Endothelial cell of umbilical vein (primary cell): Measurements from ENCODE around the gene SEC14L1. TPM values are rescaled to one million over a fixed set of nuclear protein-coding genes. Genes with fewer than 3 reads are reported as not detected.

Experiments used
- BruUV-seq: library from RNA; stranded (reverse); fragments of 400-500 nt; replicated peaks from 2 replicates; lab custom pipeline; 2021; lab: Mats Ljungman, UMichigan
- CTCF ChIA-PET: fragments of 300-600, 350-600 bp; sonication (Branson Sonifier 250); formaldehyde crosslinking; loops from one replicate; lab custom pipeline; 2021; ENCODE audit warnings: antibody characterized with exemption, inconsistent platforms; lab: Charles Lee
- POLR2A ChIA-PET: fragments of 300-600, 350-600 bp; sonication (Branson Sonifier 250); formaldehyde crosslinking; loops from one replicate; lab custom pipeline; 2021; ENCODE audit warnings: antibody characterized with exemption, inconsistent platforms; lab: Charles Lee
- DNase-seq: peaks from one replicate; pipeline ENCODE4 v3.0.0-alpha.2; 2011; ENCODE audit warnings: low read depth, low spot score
- FAIRE-seq: peaks from 2 replicates; lab custom pipeline; 2011; peaks lifted over from hg19 to GRCh38; lab: Jason Lieb, UNC
- H2AFZ ChIP-seq: 2 replicates; pipeline ENCODE4 v1.6.0; 2012; ENCODE audit warnings: low read depth, low read length, control low read depth, inconsistent platforms
- H3K27ac ChIP-seq: 2 replicates; pipeline ENCODE4 v1.5.1; 2011; ENCODE audit warnings: low read depth, mild to moderate bottlenecking, control low read depth, low read length, moderate library complexity; ENCODE audit not compliant: insufficient read depth
- H3K27me3 ChIP-seq, 2 experiments: 2 replicates each; pipeline versions ENCODE4 v1.6.0 to v1.6.1; 2011; ENCODE audit warnings: low read length in 2 of 2, mixed read lengths in 1 of 2; ENCODE audit not compliant: control insufficient read depth in 2 of 2, insufficient read depth in 2 of 2
- H3K36me3 ChIP-seq, 2 experiments: 2 replicates in 1 of 2; 3 replicates in 1 of 2; pipeline ENCODE4 v1.5.1; 2011; ENCODE audit warnings: low read length in 2 of 2, mild to moderate bottlenecking in 1 of 2, moderate library complexity in 1 of 2; ENCODE audit not compliant: control insufficient read depth in 2 of 2, insufficient read depth in 2 of 2; ENCODE audit errors: extremely low read depth in 1 of 2
- H3K4me1 ChIP-seq: 3 replicates; pipeline ENCODE4 v1.5.1; 2011; ENCODE audit warnings: mild to moderate bottlenecking, low read length; ENCODE audit not compliant: control insufficient read depth, insufficient read depth; ENCODE audit errors: extremely low read depth
- H3K4me2 ChIP-seq: 2 replicates; pipeline ENCODE4 v1.6.1; 2011; ENCODE audit warnings: low read length, control low read depth, mixed read lengths; ENCODE audit not compliant: insufficient read depth
- H3K4me3 ChIP-seq, 3 experiments: fragments of 200-600 bp in 1 of 3; sonication (generic), shearing (Covaris generic) in 1 of 3; replicated peaks in 1 of 3; 2 replicates each; pipeline ENCODE4 v1.5.1; 2011 to 2016; ENCODE audit warnings: control low read depth in 3 of 3, low read length in 3 of 3, mild to moderate bottlenecking in 2 of 3, inconsistent platforms in 1 of 3, low read depth in 1 of 3, moderate library complexity in 1 of 3; ENCODE audit not compliant: insufficient read depth in 1 of 3
- H3K79me2 ChIP-seq: 2 replicates; pipeline ENCODE4 v1.6.0; 2012; ENCODE audit warnings: low read length, inconsistent platforms; ENCODE audit not compliant: control insufficient read depth, insufficient read depth
- H3K9ac ChIP-seq: replicated peaks from 2 replicates; pipeline ENCODE3; 2011; ENCODE audit warnings: low read length, control low read depth; ENCODE audit not compliant: insufficient read depth; ENCODE audit errors: extremely low read depth
- H3K9me1 ChIP-seq: replicated peaks from 3 replicates; pipeline ENCODE4 v1.6.0; 2011; ENCODE audit warnings: mild to moderate bottlenecking, low read length; ENCODE audit not compliant: control insufficient read depth, insufficient read depth; ENCODE audit errors: extremely low read depth
- H3K9me3 ChIP-seq: replicated peaks from 2 replicates; pipeline ENCODE4 v1.5.1; 2012; ENCODE audit warnings: low read length, inconsistent platforms; ENCODE audit not compliant: control insufficient read depth, insufficient read depth
- H4K20me1 ChIP-seq: replicated peaks from 2 replicates; pipeline ENCODE3; 2011; ENCODE audit warnings: mild to moderate bottlenecking, low read length; ENCODE audit not compliant: control insufficient read depth, insufficient read depth; ENCODE audit errors: extremely low read depth
- EZH2 ChIP-seq: IDR thresholded peaks from 2 replicates; pipeline ENCODE4 v1.6.1; 2012; ENCODE audit warnings: borderline replicate concordance, low read depth, mild to moderate bottlenecking, moderate library complexity, low read length, inconsistent platforms; ENCODE audit not compliant: severe bottlenecking
- FOS ChIP-seq: IDR thresholded peaks from 2 replicates; pipeline ENCODE4 v1.6.1; 2011; ENCODE audit warnings: mild to moderate bottlenecking, low read length, moderate library complexity, borderline replicate concordance; ENCODE audit not compliant: insufficient read depth
- GATA2 ChIP-seq: IDR thresholded peaks from 2 replicates; pipeline ENCODE4 v1.7.0; 2011; ENCODE audit warnings: low read depth, mild to moderate bottlenecking, moderate library complexity, mixed read lengths, low read length; ENCODE audit not compliant: insufficient read length, insufficient read depth
- JUN ChIP-seq: IDR thresholded peaks from 2 replicates; pipeline ENCODE4 v1.6.1; 2011; ENCODE audit warnings: borderline replicate concordance, low read depth; ENCODE audit not compliant: insufficient read length, insufficient read depth
- MYC ChIP-seq: IDR thresholded peaks from one replicate; pipeline ENCODE4 v1.6.1; 2011; ENCODE audit warnings: mild to moderate bottlenecking, low read depth, low read length
- POLR2A ChIP-seq: IDR thresholded peaks from 2 replicates; pipeline ENCODE4 v1.6.1; 2012; ENCODE audit warnings: low read depth, mild to moderate bottlenecking, control low read depth, low read length
- POLR2AphosphoS5 ChIP-seq: IDR thresholded peaks from 2 replicates; pipeline ENCODE4 v1.6.1; 2012; ENCODE audit warnings: low read depth, mild to moderate bottlenecking, control low read depth, low read length, moderate library complexity; ENCODE audit not compliant: insufficient read depth
- dilution Hi-C: fragments of 300-500 bp; cut with MboI; formaldehyde crosslinking; loops from one replicate; pipeline ENCODE4 v1.15.0; 2019; ENCODE audit warnings: low sequenced_read_pairs; ENCODE audit not compliant: extremely low pct_ligation_motif_present
- intact Hi-C: fragments of 100-400 bp; cut with micrococcal nuclease; formaldehyde crosslinking; loops from one replicate; pipeline ENCODE4 v1.10.0; 2022
- polyA plus RNA-seq, 4 experiments: library from polyadenylated mRNA; depleted of rRNA in 3 of 4; stranded (reverse) in 3 of 4; unstranded in 1 of 4; fragments of >200 nt; gene quantifications; 2 replicates each; pipeline versions ENCODE4 v1.2.1 to v1.2.3, GENCODE V29; 2011 to 2012; ENCODE audit warnings: missing spikeins in 1 of 4
- total RNA-seq: library from RNA; stranded (reverse); gene quantifications from 2 replicates; pipeline ENCODE4 v1.2.3, GENCODE V29; 2021
- TF ChIP-seq, protein P1 (sequence below), 2 donors: IDR thresholded peaks; 1 replicate in 1 of 2; 2 replicates in 1 of 2; pipeline ENCODE4 v1.5.1; 2011; ENCODE audit warnings: low read length in 2 of 2, mild to moderate bottlenecking in 2 of 2, moderate library complexity in 2 of 2, control low read depth in 1 of 2, inconsistent platforms in 1 of 2, low read depth in 1 of 2; ENCODE audit not compliant: insufficient read depth in 1 of 2; ENCODE audit errors: extremely low read depth in 1 of 2
- TF ChIP-seq, protein P2 (sequence below): IDR thresholded peaks from 2 replicates; pipeline ENCODE4 v1.6.1; 2011; ENCODE audit not compliant: insufficient read depth, insufficient read length

The SEC14L1 gene
- total and polyA plus RNA-seq, 2 donors (not counting 3 experiments of a cell fraction or from before 2014, with no cell fraction given), result 215 to 631 TPM

GRCh38 chr17:77205396-77206125 lies 64.8 kb downstream of the SEC14L1 start:
- Histone ChIP-seq H3K79me2 (peaks cover 63% of the 10 kb centered on the region), H3K4me2 (peak overlapping the region; percentile 18), H3K9me3 (no peaks in the 10 kb centered on the region), H3K4me1 (peaks cover 68% of the 10 kb centered on the region), H3K36me3 (peaks cover 49 to 65% of the 10 kb centered on the region in 2 experiments), H3K27me3 (no peaks in the 10 kb centered on the region), H3K27ac (peak overlapping the region; percentile 91), H2AFZ (no peak overlapping the region), H3K9ac (peak overlapping the region; percentile 55), H4K20me1 (no peaks in the 10 kb centered on the region), H3K9me1 (no peaks in the 10 kb centered on the region), H3K4me3 (no peak overlapping the region)
- intact Hi-C loops (loop anchor here (1.0 to 5.0 kb wide), 7 partner anchors 23 to 117 kb away; no protein-coding TSS in a partner anchor), dilution Hi-C loops (no loop called here)
- BruUV-seq, result no TSS peak
- ChIA-PET CTCF (interaction anchor here (0.9 to 3.4 kb wide), 4 partner anchors 42 to 117 kb away, joined by 4 to 16 read pairs (median 6); partner anchors contain the start of gene SEC14L1), POLR2A (interaction anchor here (0.6 kb wide), 1 partner anchor 71 kb away, joined by 4 read pairs; no protein-coding TSS in a partner anchor)
- FAIRE-seq (no peak), DNase-seq (no peak)
- TF ChIP-seq JUN (no peak), POLR2AphosphoS5 (no peak), EZH2 (no peak), MYC (no peak), POLR2A (no peak), GATA2 (no peak), FOS (no peak)
- TF ChIP-seq, protein P1, sequence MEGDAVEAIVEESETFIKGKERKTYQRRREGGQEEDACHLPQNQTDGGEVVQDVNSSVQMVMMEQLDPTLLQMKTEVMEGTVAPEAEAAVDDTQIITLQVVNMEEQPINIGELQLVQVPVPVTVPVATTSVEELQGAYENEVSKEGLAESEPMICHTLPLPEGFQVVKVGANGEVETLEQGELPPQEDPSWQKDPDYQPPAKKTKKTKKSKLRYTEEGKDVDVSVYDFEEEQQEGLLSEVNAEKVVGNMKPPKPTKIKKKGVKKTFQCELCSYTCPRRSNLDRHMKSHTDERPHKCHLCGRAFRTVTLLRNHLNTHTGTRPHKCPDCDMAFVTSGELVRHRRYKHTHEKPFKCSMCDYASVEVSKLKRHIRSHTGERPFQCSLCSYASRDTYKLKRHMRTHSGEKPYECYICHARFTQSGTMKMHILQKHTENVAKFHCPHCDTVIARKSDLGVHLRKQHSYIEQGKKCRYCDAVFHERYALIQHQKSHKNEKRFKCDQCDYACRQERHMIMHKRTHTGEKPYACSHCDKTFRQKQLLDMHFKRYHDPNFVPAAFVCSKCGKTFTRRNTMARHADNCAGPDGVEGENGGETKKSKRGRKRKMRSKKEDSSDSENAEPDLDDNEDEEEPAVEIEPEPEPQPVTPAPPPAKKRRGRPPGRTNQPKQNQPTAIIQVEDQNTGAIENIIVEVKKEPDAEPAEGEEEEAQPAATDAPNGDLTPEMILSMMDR (IDR thresholded peaks at IDR 0.05; ENCODE audit: extremely low read depth in 1 of 2, insufficient read depth in 1 of 2, low read depth in 1 of 2, low read length in 2 of 2), result no peak
- TF ChIP-seq, protein P2, sequence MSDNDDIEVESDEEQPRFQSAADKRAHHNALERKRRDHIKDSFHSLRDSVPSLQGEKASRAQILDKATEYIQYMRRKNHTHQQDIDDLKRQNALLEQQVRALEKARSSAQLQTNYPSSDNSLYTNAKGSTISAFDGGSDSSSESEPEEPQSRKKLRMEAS, result no peak
